Skeletal muscle tissue (tissue), 4 donors: Measurements from ENCODE around the gene TRAK1. TPM values are rescaled to one million over a fixed set of nuclear protein-coding genes. Genes with fewer than 3 reads are reported as not detected.

Source experiments
- H3K27ac ChIP-seq: one replicate; pipeline ENCODE4 v1.7.0; 2013; ENCODE audit warnings: mild to moderate bottlenecking, low read depth, low read length, inconsistent platforms
- H3K27me3 ChIP-seq, 3 donors: one replicate each; pipeline ENCODE4 v1.7.0; 2013; ENCODE audit warnings: low read length in 3 of 3; ENCODE audit not compliant: control insufficient read depth in 3 of 3, insufficient read depth in 3 of 3
- H3K36me3 ChIP-seq, 3 donors: one replicate each; pipeline ENCODE4 v1.7.0; 2013; ENCODE audit warnings: low read length in 3 of 3; ENCODE audit not compliant: control insufficient read depth in 3 of 3, insufficient read depth in 3 of 3
- H3K4me1 ChIP-seq, 3 donors: one replicate each; pipeline ENCODE4 v1.7.0; 2013; ENCODE audit warnings: low read length in 3 of 3, mild to moderate bottlenecking in 3 of 3; ENCODE audit not compliant: control insufficient read depth in 3 of 3, insufficient read depth in 3 of 3
- H3K4me3 ChIP-seq, 3 donors: one replicate each; pipeline ENCODE4 v1.7.0; 2013; ENCODE audit warnings: low read length in 3 of 3
- H3K9ac ChIP-seq, 3 donors: one replicate each; pipeline ENCODE4 v1.7.0; 2013; ENCODE audit warnings: low read length in 3 of 3, mild to moderate bottlenecking in 3 of 3, moderate library complexity in 2 of 3, low read depth in 1 of 3
- H3K9me3 ChIP-seq, 3 donors: one replicate each; pipeline ENCODE4 v1.7.0; 2013; ENCODE audit warnings: low read length in 3 of 3; ENCODE audit not compliant: control insufficient read depth in 3 of 3
- total RNA-seq: library from RNA; depleted of rRNA; stranded (reverse); fragments of >200 nt; gene quantifications from one replicate; pipeline ENCODE4 v1.2.3, GENCODE V29; 2014
- donor health status: Osteomylitis.

TRAK1 gene
- total RNA-seq, 1 donor from 2014 or later = 57.9 TPM

GRCh38 chr3:42264399-42265058, 173.4 kb downstream of the TRAK1 start:
- Histone ChIP-seq H3K27me3 (peaks cover 59 to 68% (median 63%) of the 10 kb centered on the region in 3 donors), H3K27ac (no peak overlapping the region), H3K9ac (no peak overlapping the region)

GRCh38 chr3:42265059-42265991, 174.2 kb downstream of the TRAK1 start:
- Histone ChIP-seq H3K9ac (no peak overlapping the region), H3K9me3 (no peaks in the 10 kb centered on the region), H3K27ac (no peak overlapping the region), H3K27me3 (peaks cover 54 to 62% (median 58%) of the 10 kb centered on the region in 3 donors), H3K4me1 (peaks cover 10 to 14% (median 12%) of the 10 kb centered on the region in 3 donors), H3K4me3 (peak overlapping the region in 1 of 3 donors; percentile 6), H3K36me3 (no peaks in the 10 kb centered on the region)

More at GRCh38 chr3:42264399-42265058, 173.4 kb downstream of the TRAK1 start:
- no peaks in the 10 kb centered on the region for H3K36me3 ChIP-seq
- peaks cover 10 to 14% (median 12%) of the 10 kb centered on the region in 3 donors for H3K4me1 ChIP-seq
- no peaks in the 10 kb centered on the region for H3K9me3 ChIP-seq
- peak overlapping the region in 2 of 3 donors; percentile 7 to 29 for H3K4me3 ChIP-seq

- Histone ChIP-seq H3K9ac (no peak within 1 kb of the TSS), H3K4me3 (peak within 1 kb of the TSS in 1 of 3 donors; percentile 6)
These were observed 174.9 kb downstream of the TRAK1 start, which contains the start of gene CCK for GRCh38 chr3:42266085-42266484. Gene CCK, minus strand, starts transcription at chr3:42266185. Its CDS starts 2,555 bp downstream, at chr3:42263630.

GRCh38 chr3:42267878-42268277, 176.7 kb downstream of the TRAK1 start:
- H3K9ac ChIP-seq = no peak overlapping the region
- no peak overlapping the region for H3K4me3 ChIP-seq
- no peaks in the 10 kb centered on the region for H3K9me3 ChIP-seq
- H3K36me3 ChIP-seq = no peaks in the 10 kb centered on the region
- peaks cover 10 to 14% (median 12%) of the 10 kb centered on the region in 3 donors for H3K4me1 ChIP-seq
- no peak overlapping the region for H3K27ac ChIP-seq
- H3K27me3 ChIP-seq = peaks cover 36 to 44% (median 39%) of the 10 kb centered on the region in 3 donors

More at GRCh38 chr3:42266085-42266484, 174.9 kb downstream of the TRAK1 start, which contains the start of gene CCK:
- Histone ChIP-seq H3K27me3 (peaks cover 47 to 57% (median 52%) of the 10 kb centered on the region in 3 donors), H3K27ac (no peak within 1 kb of the TSS), H3K9me3 (no peaks in the 10 kb centered on the region), H3K4me1 (peaks cover 10 to 14% (median 12%) of the 10 kb centered on the region in 3 donors), H3K36me3 (no peaks in the 10 kb centered on the region)

GRCh38 chr3:42269647-42270046, 178.5 kb downstream of the TRAK1 start:
- Histone ChIP-seq H3K36me3 (no peaks in the 10 kb centered on the region), H3K27ac (no peak overlapping the region), H3K4me3 (no peak overlapping the region), H3K27me3 (peaks cover 19 to 28% (median 23%) of the 10 kb centered on the region in 3 donors), H3K9me3 (no peaks in the 10 kb centered on the region), H3K9ac (no peak overlapping the region), H3K4me1 (peaks cover 2 to 5% (median 3%) of the 10 kb centered on the region in 3 donors)

- H3K27me3 ChIP-seq = peaks cover 11 to 21% (median 15%) of the 10 kb centered on the region in 3 donors
- H3K4me3 ChIP-seq = no peak overlapping the region
- H3K9ac ChIP-seq = no peak overlapping the region
- H3K27ac ChIP-seq = no peak overlapping the region
- H3K9me3 ChIP-seq = no peaks in the 10 kb centered on the region
- H3K4me1 ChIP-seq = peaks cover 0 to under 1% (median 0%) of the 10 kb centered on the region in 3 donors
- H3K36me3 ChIP-seq = no peaks in the 10 kb centered on the region
These were observed 179.4 kb downstream of the TRAK1 start for GRCh38 chr3:42270561-42270960.

- peaks cover 7 to 17% (median 11%) of the 10 kb centered on the region in 3 donors for H3K27me3 ChIP-seq
- no peaks in the 10 kb centered on the region for H3K4me1 ChIP-seq
- no peaks in the 10 kb centered on the region for H3K9me3 ChIP-seq
- no peak overlapping the region for H3K4me3 ChIP-seq
- H3K9ac ChIP-seq = no peak overlapping the region
- no peaks in the 10 kb centered on the region for H3K36me3 ChIP-seq
- H3K27ac ChIP-seq = no peak overlapping the region
These were observed 180.6 kb downstream of the TRAK1 start for GRCh38 chr3:42271786-42272185.

- no peaks in the 10 kb centered on the region for H3K4me1 ChIP-seq
- H3K9me3 ChIP-seq = no peaks in the 10 kb centered on the region
- H3K4me3 ChIP-seq = no peak overlapping the region
- H3K9ac ChIP-seq = no peak overlapping the region
- no peaks in the 10 kb centered on the region for H3K36me3 ChIP-seq
- H3K27ac ChIP-seq = no peak overlapping the region
- H3K27me3 ChIP-seq = peaks cover 0 to 9% (median 7%) of the 10 kb centered on the region in 3 donors
These were observed 182.2 kb downstream of the TRAK1 start for GRCh38 chr3:42273361-42273760.

- no peak overlapping the region for H3K27ac ChIP-seq
- no peaks in the 10 kb centered on the region for H3K4me1 ChIP-seq
- no peak overlapping the region for H3K4me3 ChIP-seq
- H3K9ac ChIP-seq = no peak overlapping the region
- no peaks in the 10 kb centered on the region for H3K36me3 ChIP-seq
- no peaks in the 10 kb centered on the region for H3K9me3 ChIP-seq
- peaks cover 0 to 4% (median under 1%) of the 10 kb centered on the region in 3 donors for H3K27me3 ChIP-seq
These were observed 183.1 kb downstream of the TRAK1 start for GRCh38 chr3:42274266-42274665.
